Right cardiac atrium (tissue), 5 donors: ENCODE data around the gene NKPD1. TPM values are rescaled to one million over a fixed set of nuclear protein-coding genes. Genes with fewer than 3 reads are reported as not detected.

Source experiments
- ATAC-seq, 2 donors: fragments of 200-7000 bp; cut with Tn5 transposase; one replicate each; pipeline versions ENCODE4 v1.8.0 to v1.9.1; 2020; ENCODE audit warnings: moderate library complexity in 2 of 2, mild to moderate bottlenecking in 1 of 2
- DNase-seq, 3 donors: peaks; one replicate each; pipeline ENCODE4 v3.0.0-alpha.2; 2020
- H3K27ac ChIP-seq: one replicate; pipeline ENCODE4 v1.5.1; 2013; ENCODE audit warnings: mild to moderate bottlenecking, low read length, control low read depth, moderate library complexity
- H3K27me3 ChIP-seq: one replicate; pipeline ENCODE4 v1.6.1; 2013; ENCODE audit not compliant: control insufficient read depth, insufficient read depth
- H3K4me1 ChIP-seq: one replicate; pipeline ENCODE4 v1.6.1; 2013; ENCODE audit warnings: low read length; ENCODE audit not compliant: control insufficient read depth, insufficient read depth
- H3K4me3 ChIP-seq: one replicate; pipeline ENCODE4 v1.5.1; 2013; ENCODE audit warnings: low read length, control low read depth
- H3K9me3 ChIP-seq: one replicate; pipeline ENCODE4 v1.6.1; 2013; ENCODE audit warnings: low read length; ENCODE audit not compliant: control insufficient read depth
- WGBS: extraction: QIAGEN DNeasy Blood & Tissue Kit; methylation state at CpG from one replicate; pipeline ENCODE4 v1.1.7; 2013; 5-methylcytosine and 5-hydroxymethylcytosine counted together
- intact Hi-C, 4 donors: fragments of 100-400 bp; cut with DNase I; formaldehyde crosslinking; loops; one replicate each; pipeline versions ENCODE4 v1.11.0 to v1.14.0; 2022 to 2023
- polyA plus RNA-seq: library from polyadenylated mRNA; stranded (reverse); fragments of 200-250 nt; gene quantifications from one replicate; pipeline ENCODE4 v1.2.3, GENCODE V29; 2013
- total RNA-seq, 4 donors: library from RNA; stranded (reverse); fragmentation: NEBNext Ultra II Directional; extraction: Animal tissue kit (Norgen Biotek cat#: 25700); gene quantifications; one replicate each; pipeline ENCODE4 v1.2.1, GENCODE V29; 2021
- donor health status: healthy with polysubstance abuse.
- donor health status: DM: no; HTN: yes; CAD: no.
- donor health status: DM: no; HTN: no; CAD: no.
- donor health status: DM: no; HTN: yes; CAD: no; lungs with severe emphysema.
- donor health status: DM: yes; HTN: yes; CAD: no.

NKPD1 gene
- total and polyA plus RNA-seq, 5 donors, result 0.06 to 0.07 TPM; not detected in 3

DNA sequence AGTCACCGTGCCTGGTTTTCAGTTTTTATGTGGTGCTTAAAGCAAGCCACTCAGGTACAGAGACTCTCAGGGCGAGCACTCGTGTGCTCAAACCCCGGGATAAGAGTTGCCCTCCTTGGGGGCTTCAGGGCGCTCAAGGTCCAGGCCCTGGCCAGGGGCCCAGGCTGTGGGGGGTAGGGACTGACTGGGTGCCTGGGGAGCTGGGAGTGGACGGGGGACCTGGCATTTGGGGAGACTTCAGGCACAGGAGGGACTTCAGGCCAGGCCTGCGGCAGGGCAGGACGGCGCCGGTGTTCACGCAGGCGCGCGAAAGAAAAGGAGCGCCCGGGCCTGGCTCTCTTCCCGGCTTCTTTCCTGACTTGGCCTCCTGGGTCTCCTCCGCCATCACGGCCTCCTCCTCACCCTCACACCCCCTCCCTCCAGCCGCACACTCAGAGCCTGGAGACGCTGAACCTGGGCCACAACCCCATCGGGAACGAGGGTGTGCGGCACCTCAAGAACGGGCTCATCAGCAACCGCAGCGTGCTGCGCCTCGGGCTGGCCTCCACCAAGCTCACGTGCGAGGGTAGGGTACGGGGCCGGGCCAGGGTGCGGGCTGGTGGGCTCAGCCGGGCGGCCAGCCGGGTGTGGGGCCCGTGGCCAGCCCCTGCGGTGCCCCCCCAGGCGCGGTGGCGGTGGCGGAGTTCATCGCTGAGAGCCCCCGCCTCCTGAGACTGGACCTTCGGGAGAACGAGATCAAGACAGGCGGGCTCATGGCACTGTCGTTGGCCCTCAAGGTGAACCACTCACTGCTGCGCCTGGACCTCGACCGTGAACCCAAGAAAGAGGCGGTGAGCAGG lies 16.1 kb downstream of the NKPD1 start:
- WGBS, result 97% methylated on average over 53 of the region's 53 CpGs
- Histone ChIP-seq H3K4me3 (no peak overlapping the region), H3K9me3 (no peaks in the 10 kb centered on the region), H3K4me1 (no peaks in the 10 kb centered on the region), H3K27me3 (no peaks in the 10 kb centered on the region), H3K27ac (no peak overlapping the region)
- no peak for ATAC-seq
- no peak for DNase-seq
- intact Hi-C loops, result no loop called here

DNA sequence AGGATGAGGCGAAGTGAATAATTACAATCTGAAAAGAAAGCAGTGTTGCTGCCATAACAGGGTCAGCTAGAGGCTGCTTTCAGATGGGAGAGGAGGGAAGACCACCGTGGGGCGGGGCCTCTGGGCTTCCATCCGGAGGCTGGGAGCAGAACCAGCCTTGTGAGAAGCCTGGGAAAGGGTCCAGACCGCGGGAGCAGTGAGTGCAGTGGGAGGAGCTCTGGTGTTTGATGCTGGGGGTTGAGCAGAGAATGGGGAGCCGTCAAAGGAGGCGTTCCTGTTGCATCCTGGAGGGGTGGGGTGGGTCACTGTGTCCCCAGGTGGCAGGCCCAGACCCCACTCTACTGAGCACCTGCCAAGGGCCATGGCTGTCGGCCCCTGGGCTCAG lies 18.1 kb downstream of the NKPD1 start:
- Histone ChIP-seq H3K4me3 (no peak overlapping the region), H3K27ac (no peak overlapping the region), H3K9me3 (no peaks in the 10 kb centered on the region), H3K27me3 (no peaks in the 10 kb centered on the region), H3K4me1 (no peaks in the 10 kb centered on the region)
- ATAC-seq, result no peak
- no peak for DNase-seq
- WGBS, result 74% methylated on average over 9 of the region's 9 CpGs
- intact Hi-C loops, result no loop called here

- Histone ChIP-seq H3K27ac (no peak overlapping the region), H3K27me3 (no peaks in the 10 kb centered on the region)
- 96% methylated on average over 33 of the region's 33 CpGs for WGBS
Measured at GRCh38 chr19:45142016-45142725, 18.6 kb downstream of the NKPD1 start.

GRCh38 chr19:45141203-45141900 lies 19.4 kb downstream of the NKPD1 start:
- Histone ChIP-seq H3K27me3 (no peaks in the 10 kb centered on the region), H3K27ac (no peak overlapping the region), H3K9me3 (no peaks in the 10 kb centered on the region), H3K4me1 (peaks cover 1% of the 10 kb centered on the region), H3K4me3 (no peak overlapping the region)
- DNase-seq (no peak), ATAC-seq (no peak)
- 96% methylated on average over 28 of the region's 28 CpGs for WGBS
- intact Hi-C loops, result no loop called here

More at GRCh38 chr19:45142016-45142725, 18.6 kb downstream of the NKPD1 start:
- intact Hi-C loops, result no loop called here
- Histone ChIP-seq H3K4me1 (peaks cover 1% of the 10 kb centered on the region), H3K4me3 (no peak overlapping the region), H3K9me3 (no peaks in the 10 kb centered on the region)
- DNase-seq, result no peak
- ATAC-seq, result no peak

- intact Hi-C loops, result no loop called here
- WGBS, result 92% methylated on average over 11 of the region's 11 CpGs
Measured at GRCh38 chr19:45140533-45140932, 20.2 kb downstream of the NKPD1 start.

DNA sequence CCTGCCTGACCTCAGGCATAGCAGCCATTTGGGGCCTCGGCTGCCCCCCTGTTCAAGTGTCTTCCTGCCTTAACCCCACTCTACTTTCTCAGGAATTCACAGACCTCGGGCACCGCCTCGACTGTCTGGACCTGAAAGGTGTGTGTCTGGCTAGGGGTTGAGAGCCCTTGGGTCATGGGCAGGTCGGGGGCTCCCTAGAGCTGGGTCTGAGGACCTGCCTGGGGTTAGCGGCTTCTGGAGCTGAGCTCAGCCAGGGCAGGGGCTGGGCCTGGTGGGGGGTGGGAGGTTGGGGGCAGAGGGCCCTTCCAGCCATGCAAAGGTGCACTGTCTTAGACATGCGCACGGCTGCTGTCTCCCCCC lies 20.7 kb downstream of the NKPD1 start:
- Histone ChIP-seq H3K27ac (no peak overlapping the region), H3K9me3 (no peaks in the 10 kb centered on the region), H3K4me3 (no peak overlapping the region), H3K27me3 (no peaks in the 10 kb centered on the region), H3K4me1 (peaks cover 1% of the 10 kb centered on the region)
- DNase-seq (no peak), ATAC-seq (no peak)
- intact Hi-C loops, result no loop called here
- WGBS, result 92% methylated on average over 8 of the region's 8 CpGs

More at GRCh38 chr19:45140533-45140932, 20.2 kb downstream of the NKPD1 start:
- Histone ChIP-seq H3K27ac (no peak overlapping the region), H3K4me1 (peaks cover 1% of the 10 kb centered on the region), H3K4me3 (no peak overlapping the region), H3K27me3 (no peaks in the 10 kb centered on the region), H3K9me3 (no peaks in the 10 kb centered on the region)
- no peak for ATAC-seq
- no peak for DNase-seq

DNA sequence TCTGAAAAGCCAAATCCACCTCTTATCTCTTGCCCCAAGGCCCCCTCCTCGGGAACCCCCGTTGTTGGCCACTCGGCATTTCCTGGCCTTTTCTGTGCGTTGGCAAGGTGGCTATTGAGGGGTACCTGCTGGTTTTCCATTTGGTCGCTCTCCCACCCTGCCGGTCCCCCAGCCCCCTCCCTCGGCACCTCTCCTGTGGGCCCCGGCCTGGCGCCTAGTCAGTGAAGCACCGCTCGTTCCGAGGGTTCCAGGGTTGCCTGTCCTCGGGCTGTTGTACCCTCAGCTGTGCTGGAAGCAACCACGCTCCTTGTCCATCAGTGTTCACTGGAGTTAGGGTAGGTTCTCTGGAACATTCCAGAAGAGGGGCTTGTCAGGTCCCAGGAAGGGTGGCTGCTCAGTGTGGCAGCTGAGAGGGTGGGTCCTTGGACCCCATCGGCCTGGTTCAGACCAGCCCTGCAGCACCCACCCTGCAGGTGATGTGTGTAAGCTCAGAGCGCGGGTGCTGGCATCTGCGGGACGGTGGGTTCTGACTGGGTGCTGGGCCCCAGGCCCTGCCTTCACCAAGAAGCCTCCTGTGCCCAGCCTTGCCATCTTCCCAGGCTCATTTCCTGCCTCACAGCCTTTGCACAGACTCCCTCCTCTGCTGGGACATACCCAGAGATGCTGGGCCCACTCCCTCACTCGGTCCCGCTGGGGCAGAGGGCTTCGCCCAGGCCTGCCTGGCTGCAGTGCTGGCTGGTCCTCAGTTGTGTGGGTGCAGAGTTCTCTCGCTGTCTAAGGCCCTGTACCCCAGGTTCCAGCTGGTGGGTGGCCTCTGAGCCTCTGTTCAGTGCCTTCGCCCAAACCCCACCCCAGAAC lies 21.3 kb downstream of the NKPD1 start:
- 95% methylated on average over 24 of the region's 24 CpGs for WGBS
- no peaks in the 10 kb centered on the region for H3K27me3 ChIP-seq

DNA sequence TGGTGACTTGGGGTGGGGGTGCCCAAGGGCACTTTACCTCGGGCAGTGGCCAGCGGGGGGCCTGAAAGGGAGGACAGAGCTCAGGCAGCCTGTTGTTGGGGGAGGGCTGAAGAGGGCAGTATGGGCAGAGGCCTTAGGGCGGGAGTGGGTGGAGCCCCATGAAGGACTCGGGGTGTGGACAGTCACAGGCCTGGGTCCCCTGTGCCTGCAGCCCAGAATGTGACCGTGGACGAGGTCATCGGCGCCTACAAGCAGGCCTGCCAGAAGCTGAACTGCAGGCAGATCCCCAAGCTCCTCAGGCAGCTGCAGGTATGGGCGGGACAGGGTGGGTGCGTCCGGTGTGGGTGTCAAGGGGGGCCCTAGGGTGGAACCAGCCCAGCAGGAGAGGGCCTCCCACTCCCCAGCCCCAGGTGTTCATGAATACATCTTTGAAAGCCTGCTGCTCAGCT lies 22.5 kb downstream of the NKPD1 start:
- WGBS, result 83% methylated on average over 11 of the region's 11 CpGs
- no peak overlapping the region for H3K27ac ChIP-seq
- H3K4me3 ChIP-seq, result no peak overlapping the region
- DNase-seq (no peak), ATAC-seq (no peak)
- H3K9me3 ChIP-seq, result no peaks in the 10 kb centered on the region
- H3K27me3 ChIP-seq, result no peaks in the 10 kb centered on the region
- peaks cover 1% of the 10 kb centered on the region for H3K4me1 ChIP-seq
- intact Hi-C loops, result no loop called here

More for the DNA sequence above, 21.3 kb downstream of the NKPD1 start:
- Histone ChIP-seq H3K4me3 (no peak overlapping the region), H3K4me1 (peaks cover 1% of the 10 kb centered on the region), H3K9me3 (no peaks in the 10 kb centered on the region), H3K27ac (no peak overlapping the region)
- ATAC-seq (no peak), DNase-seq (no peak)
- intact Hi-C loops, result no loop called here

- Histone ChIP-seq H3K4me3 (no peak overlapping the region), H3K27me3 (no peaks in the 10 kb centered on the region), H3K4me1 (peaks cover 1% of the 10 kb centered on the region), H3K27ac (no peak overlapping the region), H3K9me3 (no peaks in the 10 kb centered on the region)
- ATAC-seq (peak; percentile 78 to 83), DNase-seq (peak; percentile 69 to 89 (median 87))
- intact Hi-C loops, result no loop called here
- WGBS, result 45% methylated on average over 17 of the region's 17 CpGs
Measured at GRCh38 chr19:45137179-45137761, 23.5 kb downstream of the NKPD1 start.

DNA sequence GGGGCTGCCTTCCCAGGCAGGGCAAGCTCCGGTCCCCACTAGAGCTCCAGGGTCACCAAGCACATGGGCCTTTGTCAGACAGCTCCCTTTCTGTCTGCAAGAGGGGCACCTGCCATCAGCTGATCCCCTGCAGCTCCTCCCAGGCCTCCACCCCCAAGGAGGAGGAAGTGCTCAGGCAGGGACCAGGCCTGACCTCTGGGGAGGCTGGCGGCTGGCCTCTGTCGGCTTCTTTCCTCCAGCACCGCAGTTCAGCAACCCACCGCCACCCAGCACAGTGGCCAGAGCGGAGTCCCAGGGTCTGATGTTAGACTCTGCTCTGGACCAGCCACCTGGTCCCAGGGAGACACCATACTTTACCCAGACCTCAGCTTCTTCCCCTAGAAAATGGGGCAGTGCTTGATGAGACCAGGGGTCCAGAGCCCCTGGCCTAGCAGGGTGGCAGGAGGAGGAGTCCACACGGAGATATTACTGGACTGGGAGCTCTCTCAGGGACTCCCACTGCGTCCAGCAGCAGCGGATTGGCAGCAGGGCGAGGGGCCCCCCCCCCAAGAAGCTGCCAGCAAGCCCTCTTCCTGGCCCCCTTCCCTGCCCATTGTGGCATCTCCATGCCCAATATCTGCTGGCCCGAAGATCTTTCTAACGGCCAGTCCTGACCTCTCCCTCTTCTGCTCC lies 24.1 kb downstream of the NKPD1 start:
- DNase-seq, result peak in 1 of 3 donors; percentile 49
- Histone ChIP-seq H3K9me3 (no peaks in the 10 kb centered on the region), H3K27ac (no peak overlapping the region), H3K27me3 (no peaks in the 10 kb centered on the region), H3K4me1 (peaks cover 1% of the 10 kb centered on the region), H3K4me3 (no peak overlapping the region)
- 58% methylated on average over 12 of the region's 12 CpGs for WGBS
- ATAC-seq, result peak in 1 of 2 donors; percentile 14
- intact Hi-C loops, result no loop called here
